DMS 273 (cell line): ENCODE data around the gene BARHL2.

ENCODE experiments used
- DNase-seq: peaks from one replicate; lab custom pipeline; 2025; ENCODE audit not compliant: unreplicated experiment; lab: John Stamatoyannopoulos, UW

Gene BARHL2

DNA sequence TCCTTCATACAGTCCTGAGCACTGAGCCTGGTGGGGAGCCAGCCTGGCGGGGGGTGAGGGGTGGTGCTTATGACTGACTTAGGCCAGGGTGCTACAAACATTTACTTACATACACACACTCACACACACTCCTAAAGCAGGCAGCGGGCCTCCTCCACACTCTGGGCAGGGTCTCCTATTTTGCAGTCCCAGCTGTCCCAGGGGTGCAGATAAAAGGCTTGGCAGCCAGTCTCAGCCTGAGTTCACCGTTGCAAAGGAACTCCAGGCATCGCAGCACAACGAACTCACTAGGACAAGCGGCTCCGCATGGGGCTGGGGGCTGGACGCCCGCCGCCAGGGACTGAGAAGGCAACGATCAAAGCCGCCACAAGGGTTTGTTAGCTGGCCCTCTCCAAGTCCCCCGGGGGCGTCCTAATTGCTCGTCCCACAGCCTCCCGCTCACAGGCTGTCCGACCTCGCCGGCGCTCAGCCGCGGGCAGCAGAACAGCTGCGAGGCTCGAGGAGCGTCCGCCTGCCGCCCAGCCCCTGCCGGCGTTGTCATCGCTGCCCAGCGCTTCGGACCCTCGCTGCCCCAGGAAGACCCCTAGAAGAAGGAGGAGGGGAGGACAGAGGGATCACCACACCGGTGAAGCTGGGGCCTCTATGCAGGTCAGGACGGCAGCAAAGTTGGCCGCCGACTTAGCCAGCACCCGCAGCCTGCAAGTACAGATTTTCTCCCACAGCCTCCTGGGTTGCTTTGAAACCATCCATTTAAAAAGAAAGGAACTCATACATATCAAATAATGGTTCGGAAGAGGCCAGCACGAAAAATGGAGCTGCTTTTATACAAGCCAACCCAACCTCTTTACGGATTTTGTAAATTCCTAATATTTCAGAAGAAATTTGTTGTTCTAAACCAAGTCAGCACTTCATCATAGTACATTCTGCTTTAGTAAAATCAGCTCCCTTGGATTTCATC lies 6.2 kb downstream of the BARHL2 start:
- DNase-seq: no peak

DNA sequence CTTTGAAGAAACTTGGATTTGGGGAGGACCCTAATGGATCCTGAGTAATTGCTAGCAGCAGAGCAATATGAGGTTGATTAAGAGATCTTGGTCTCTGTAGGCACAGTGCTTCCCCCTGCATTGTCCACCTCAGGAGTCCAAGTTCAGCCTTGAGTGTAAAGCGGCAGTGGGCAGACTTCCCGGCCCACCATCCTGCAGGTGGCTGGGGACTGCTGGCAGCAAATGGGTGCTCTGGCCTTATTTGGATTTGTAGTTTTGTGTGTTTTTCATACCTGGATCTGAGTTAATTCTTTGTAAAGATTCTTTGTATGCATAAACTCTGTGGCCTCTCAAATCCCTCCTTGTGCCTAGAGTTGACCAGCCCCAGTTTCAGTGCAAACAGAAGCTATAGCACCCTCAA lies 7.6 kb downstream of the BARHL2 start:
- DNase-seq: no peak

GRCh38 chr1:90708826-90709225 lies 8.3 kb downstream of the BARHL2 start:
- peak; percentile 18 for DNase-seq

DNA sequence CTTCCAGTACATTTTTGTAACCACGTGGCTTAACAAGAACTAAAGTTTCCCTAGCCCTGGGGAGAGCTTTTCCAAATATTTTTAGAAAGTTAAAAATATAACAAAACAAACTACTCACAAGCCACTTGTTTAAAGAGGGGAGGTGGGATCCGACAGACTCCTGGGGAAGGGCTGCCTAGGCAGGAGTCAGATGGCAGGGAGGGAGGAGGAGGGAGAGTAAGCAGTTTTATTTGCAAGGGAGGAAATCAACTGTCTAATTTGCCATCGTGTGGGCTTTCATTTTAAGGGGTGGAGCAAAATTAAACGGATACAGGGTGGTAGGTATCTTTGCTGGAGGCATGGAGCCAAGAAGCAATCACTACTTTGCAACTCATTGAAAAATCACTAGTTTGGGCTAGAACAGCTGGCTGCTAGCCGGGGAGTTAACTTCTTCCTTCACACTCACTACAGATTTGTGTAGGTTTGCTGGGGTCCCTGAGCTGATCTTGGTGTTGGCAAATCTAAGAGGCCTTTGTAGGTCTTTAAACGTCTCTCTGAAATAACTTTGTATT lies 8.8 kb downstream of the BARHL2 start:
- peak; percentile 50 for DNase-seq

- peak; percentile 21 for DNase-seq
These were observed 9.8 kb downstream of the BARHL2 start for GRCh38 chr1:90707363-90707710.

DNA sequence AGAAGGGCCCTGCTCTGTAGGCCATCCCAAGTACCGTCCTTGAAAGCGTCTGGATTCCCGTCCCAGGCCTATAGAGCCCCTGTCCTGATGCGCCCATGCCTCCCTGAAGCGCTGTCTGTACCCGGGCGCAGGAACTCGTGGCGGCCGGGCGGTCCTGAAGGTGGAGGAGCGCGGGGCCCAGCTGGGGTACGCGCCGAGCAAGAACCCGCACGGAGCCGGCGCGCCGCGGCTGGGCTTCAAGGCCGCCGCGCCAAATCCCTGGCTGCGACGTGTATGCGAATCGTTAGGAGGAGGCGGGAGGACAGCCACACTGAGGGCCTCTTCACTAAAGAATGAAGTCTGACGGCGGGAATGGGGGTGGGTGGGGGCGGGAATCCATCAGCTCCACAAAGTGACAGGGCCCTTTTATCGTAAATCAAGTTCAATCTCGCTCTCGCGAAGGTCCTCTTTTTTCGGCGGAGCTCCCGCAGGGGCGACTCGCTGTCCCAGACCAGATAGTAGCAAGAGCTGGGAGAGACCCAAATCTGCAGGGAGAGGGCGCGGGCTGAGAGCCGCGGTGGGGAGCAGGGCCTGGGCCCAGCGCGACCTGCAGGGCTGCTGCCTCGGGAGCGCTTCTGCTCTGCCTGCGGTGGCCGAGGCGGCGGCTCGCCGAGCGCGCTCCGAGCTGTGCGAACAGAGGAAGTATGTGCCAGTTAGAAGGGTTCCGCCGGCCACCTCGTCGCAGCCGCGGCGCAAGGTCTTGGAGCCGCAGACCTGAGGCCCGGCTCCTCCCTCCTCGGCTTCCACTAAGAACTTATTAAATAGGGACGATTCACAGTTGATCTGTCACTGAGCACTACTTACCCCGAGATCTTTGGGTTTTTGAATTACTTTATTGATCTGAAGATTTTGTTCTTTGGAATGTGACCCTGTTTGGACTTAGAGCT lies 10.4 kb downstream of the BARHL2 start:
- peak; percentile 80 for DNase-seq

GRCh38 chr1:90705956-90706355 lies 11.1 kb downstream of the BARHL2 start:
- no peak for DNase-seq

DNA sequence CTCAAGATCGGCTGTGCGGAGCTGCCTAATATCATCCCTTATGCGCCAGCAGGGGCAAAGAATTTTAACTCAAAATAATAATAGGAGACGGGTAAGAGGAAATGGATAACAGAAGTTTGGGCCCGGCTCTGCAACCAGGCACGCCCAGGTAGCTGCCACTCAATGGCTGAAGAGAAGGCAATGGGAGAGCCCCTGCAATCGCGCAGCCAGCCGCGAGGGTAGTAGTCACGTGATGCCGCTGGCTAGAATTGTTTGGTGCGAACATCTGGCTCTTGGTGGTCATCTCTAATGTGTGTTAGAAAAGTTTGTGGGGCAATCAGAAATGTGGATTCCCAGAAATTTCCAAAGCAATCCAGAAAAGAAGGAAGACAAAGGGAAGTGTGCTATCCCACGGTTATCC lies 12.3 kb downstream of the BARHL2 start:
- no peak for DNase-seq

- no peak for DNase-seq
These were observed 22.3 kb downstream of the BARHL2 start for GRCh38 chr1:90694846-90695245.

DNA sequence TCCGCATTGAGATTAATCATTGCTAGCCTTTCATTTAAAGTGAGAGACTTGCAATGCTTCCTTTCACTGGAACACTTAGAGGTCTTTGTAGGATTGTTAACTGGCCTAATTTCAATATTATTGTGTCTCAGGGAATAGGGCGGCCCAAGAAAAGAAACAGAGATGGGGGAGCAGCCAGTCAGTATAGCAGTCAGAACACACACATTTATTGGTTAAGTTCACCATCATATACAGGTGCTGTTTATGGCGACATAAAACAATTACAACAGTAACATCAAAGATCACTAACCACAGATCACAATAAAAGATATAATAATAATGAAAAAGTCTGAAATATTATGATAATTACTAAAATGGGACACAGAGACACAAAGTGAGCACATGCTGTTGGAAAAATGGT lies 29.4 kb downstream of the BARHL2 start:
- DNase-seq: no peak

DNA sequence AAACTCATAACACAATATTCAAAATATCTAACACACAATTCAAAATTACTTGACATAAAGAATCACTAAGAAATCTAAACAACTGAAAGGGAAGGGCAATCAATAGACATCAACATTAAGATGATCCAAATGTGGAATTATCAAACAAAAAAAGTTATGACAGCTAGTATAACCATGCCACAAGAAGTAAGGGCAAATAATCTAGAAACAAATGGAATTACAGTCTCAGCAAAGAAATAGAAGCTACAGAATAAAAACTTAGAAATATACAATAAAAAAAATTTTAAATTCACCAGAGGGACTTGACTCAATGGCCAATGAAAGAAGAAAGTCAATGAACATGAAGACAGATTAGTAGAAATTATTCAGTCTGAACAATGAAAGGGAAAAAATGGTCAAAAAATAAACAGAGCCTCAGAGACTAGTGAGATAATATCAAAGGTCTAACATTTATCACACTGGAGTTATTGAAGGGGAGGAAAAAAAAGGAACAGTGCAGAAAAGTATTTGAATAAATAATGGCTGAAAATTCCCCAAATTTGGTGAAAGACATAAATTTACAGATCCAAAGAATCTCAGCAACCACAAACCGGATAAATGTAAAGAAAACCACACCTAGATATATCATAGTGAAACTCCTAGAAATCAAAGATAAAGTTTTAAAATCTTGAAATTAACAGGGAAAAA lies 41.8 kb downstream of the BARHL2 start:
- no peak for DNase-seq

GRCh38 chr1:90671741-90672140 lies 45.4 kb downstream of the BARHL2 start:
- peak; percentile 91 for DNase-seq

DNA sequence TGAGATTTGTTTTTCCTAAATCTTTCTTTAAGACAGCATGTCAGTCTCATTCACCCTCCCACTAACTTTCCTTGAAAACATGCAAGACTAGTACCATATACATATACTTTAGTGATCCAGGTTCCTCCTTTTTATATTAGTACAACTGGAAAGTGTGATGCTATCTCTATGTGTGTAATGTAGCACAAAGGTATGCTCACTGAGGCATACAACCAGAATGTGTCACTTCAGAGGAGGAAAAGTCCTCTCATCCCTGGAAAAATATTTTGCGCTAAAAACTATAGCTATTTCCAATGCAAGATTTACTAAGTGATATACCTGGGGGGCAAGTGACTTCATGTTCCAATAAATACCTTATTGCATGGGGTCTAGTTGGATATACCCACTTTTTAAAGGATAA lies 45.9 kb downstream of the BARHL2 start:
- DNase-seq: peak; percentile 24
